HCT116 (cell line): ENCODE results near the gene CCBE1. TPM values are rescaled to one million over a fixed set of nuclear protein-coding genes. Genes with fewer than 3 reads are reported as not detected.

Source experiments
- ATAC-seq: fragments of 200-7000 bp; cut with Tn5 transposase; 2 replicates; pipeline ENCODE4 v1.9.1; 2020; ENCODE audit warnings: mild to moderate bottlenecking, moderate library complexity
- BruUV-seq: library from RNA; stranded (reverse); fragments of 400-500 nt; replicated peaks from 2 replicates; lab custom pipeline; 2021; lab: Mats Ljungman, UMichigan
- CTCF ChIA-PET: fragments of 300-600 bp; sonication (Branson Sonifier 250); formaldehyde crosslinking; loops from one replicate; lab custom pipeline; 2021; ENCODE audit warnings: antibody characterized with exemption; lab: Charles Lee
- POLR2A ChIA-PET: fragments of 300-600, 350-600 bp; sonication (Branson Sonifier 250); formaldehyde crosslinking; loops from one replicate; lab custom pipeline; 2021; ENCODE audit warnings: antibody characterized with exemption; lab: Charles Lee
- RAD21 ChIA-PET, 2 experiments: fragments of 300-600 bp; sonication (Branson Sonifier 250); formaldehyde crosslinking; loops; one replicate each; lab custom pipeline; 2023; ENCODE audit warnings: low total read pairs in 2 of 2; ENCODE audit not compliant: uncharacterized antibody in 2 of 2, unreplicated experiment in 2 of 2, low non-redundant PET in 1 of 2; lab: Charles Lee
- DNase-seq: peaks from one replicate; pipeline ENCODE4 v3.0.0-alpha.2; 2010; ENCODE audit warnings: low read depth, low spot score
- H2AFZ ChIP-seq: fragments of 200-600 bp; shearing (Covaris generic), sonication (generic); 2 replicates; pipeline ENCODE4 v1.6.1; 2017; ENCODE audit warnings: low read depth, mixed run types, mixed read lengths, antibody characterized with exemption, low read length; ENCODE audit not compliant: poor library complexity, severe bottlenecking
- H3K27ac ChIP-seq: 2 replicates; pipeline ENCODE4 v1.5.1; 2012; ENCODE audit warnings: low read depth, low read length
- H3K27me3 ChIP-seq: fragments of 200-600 bp; sonication (generic); 2 replicates; pipeline ENCODE4 v1.6.1; 2016; ENCODE audit warnings: mixed run types, low read length, mixed read lengths; ENCODE audit not compliant: insufficient read depth
- H3K36me3 ChIP-seq, 2 experiments: fragments of 200-500 bp in 1 of 2; fragments of 200-600 bp in 1 of 2; sonication (Bioruptor generic) in 1 of 2; sonication (generic) in 1 of 2; 2 replicates each; pipeline versions ENCODE4 v1.5.1 to v1.6.1; 2014 to 2016; ENCODE audit warnings: low read length in 2 of 2, inconsistent platforms in 1 of 2, mixed read lengths in 1 of 2, mixed run types in 1 of 2; ENCODE audit not compliant: insufficient read depth in 2 of 2, control insufficient read depth in 1 of 2
- H3K4me1 ChIP-seq, 2 experiments: fragments of 200-600 bp in 1 of 2; sonication (generic) in 1 of 2; 2 replicates each; pipeline versions ENCODE4 v1.5.1 to v1.6.1; 2012 to 2017; ENCODE audit warnings: low read length in 2 of 2, inconsistent platforms in 1 of 2, mild to moderate bottlenecking in 1 of 2, mixed read lengths in 1 of 2, mixed run types in 1 of 2, moderate library complexity in 1 of 2; ENCODE audit not compliant: insufficient read depth in 2 of 2, control insufficient read depth in 1 of 2
- H3K4me2 ChIP-seq: fragments of 200-600 bp; sonication (generic); 2 replicates; pipeline ENCODE4 v1.6.1; 2017; ENCODE audit warnings: mixed run types, low read length, mixed read lengths
- H3K4me3 ChIP-seq, 2 experiments: fragments of 200-600 bp in 1 of 2; sonication (generic) in 1 of 2; replicated peaks in 1 of 2; 2 replicates each; pipeline ENCODE4 v1.5.1; 2011 to 2016; ENCODE audit warnings: low read length in 2 of 2, control low read depth in 1 of 2, low read depth in 1 of 2, mild to moderate bottlenecking in 1 of 2, mixed read lengths in 1 of 2, mixed run types in 1 of 2
- H3K79me2 ChIP-seq: fragments of 200-600 bp; sonication (generic); 2 replicates; pipeline ENCODE4 v1.6.1; 2017; ENCODE audit warnings: mild to moderate bottlenecking, mixed run types, low read length, moderate library complexity, mixed read lengths; ENCODE audit not compliant: insufficient read depth
- H3K9ac ChIP-seq: fragments of 200-600 bp; sonication (generic); 2 replicates; pipeline ENCODE4 v1.6.1; 2016; ENCODE audit warnings: low read length, mixed read lengths
- H3K9me2 ChIP-seq: fragments of 200-600 bp; sonication (generic), shearing (Covaris generic); 2 replicates; pipeline ENCODE4 v1.6.1; 2017; ENCODE audit warnings: mixed run types, mild to moderate bottlenecking, moderate library complexity; ENCODE audit not compliant: insufficient read depth
- H3K9me3 ChIP-seq, 2 experiments: fragments of 200-500 bp in 1 of 2; fragments of 200-600 bp in 1 of 2; sonication (Bioruptor generic) in 1 of 2; sonication (generic) in 1 of 2; 2 replicates each; pipeline ENCODE4 v1.6.1; 2014 to 2017; ENCODE audit warnings: low read length in 2 of 2, mixed read lengths in 2 of 2, inconsistent platforms in 1 of 2, low read depth in 1 of 2, mild to moderate bottlenecking in 1 of 2, mixed run types in 1 of 2, moderate library complexity in 1 of 2; ENCODE audit not compliant: control insufficient read depth in 1 of 2, insufficient read depth in 1 of 2
- H4K20me1 ChIP-seq: fragments of 200-600 bp; sonication (generic), shearing (Covaris generic); 2 replicates; pipeline ENCODE4 v1.6.1; 2017; ENCODE audit warnings: mixed run types, mild to moderate bottlenecking, moderate library complexity; ENCODE audit not compliant: insufficient read depth
- CBX3 ChIP-seq: IDR thresholded peaks from 2 replicates; pipeline ENCODE4 v1.6.1; 2012; ENCODE audit warnings: low read depth
- ELF1 ChIP-seq: IDR thresholded peaks from 2 replicates; pipeline ENCODE4 v1.6.1; 2012; ENCODE audit warnings: low read depth, borderline replicate concordance
- EZH2 ChIP-seq: fragments of 200-600 bp; sonication (generic); IDR thresholded peaks from 2 replicates; pipeline ENCODE4 v1.6.1; 2017; ENCODE audit warnings: antibody characterized with exemption, mixed run types
- EZH2phosphoT487 ChIP-seq: fragments of 200-600 bp; IDR thresholded peaks from 2 replicates; pipeline ENCODE4 v1.6.1; 2018; ENCODE audit warnings: antibody characterized with exemption, borderline replicate concordance
- POLR2A ChIP-seq: IDR thresholded peaks from 2 replicates; pipeline ENCODE4 v1.7.0; 2011; ENCODE audit warnings: borderline replicate concordance; ENCODE audit not compliant: insufficient read depth, insufficient read length; ENCODE audit errors: extremely low read depth
- SIN3A ChIP-seq: IDR thresholded peaks from 2 replicates; pipeline ENCODE4 v1.6.1; 2012; ENCODE audit warnings: low read depth
- SP1 ChIP-seq: IDR thresholded peaks from 2 replicates; pipeline ENCODE4 v1.6.1; 2012; ENCODE audit warnings: low read depth
- TCF7L2 ChIP-seq: IDR thresholded peaks from 2 replicates; pipeline ENCODE4 v1.7.0; 2011; ENCODE audit warnings: borderline replicate concordance, inconsistent platforms; ENCODE audit not compliant: insufficient read depth, insufficient read length; ENCODE audit errors: extremely low read depth
- YY1 ChIP-seq: IDR thresholded peaks from 2 replicates; pipeline ENCODE4 v1.6.1; 2011; ENCODE audit warnings: low read length, low read depth, moderate library complexity, mild to moderate bottlenecking; ENCODE audit not compliant: insufficient replicate concordance; ENCODE audit errors: extremely low read depth
- intact Hi-C: fragments of 100-400 bp; cut with micrococcal nuclease; formaldehyde crosslinking; loops from 2 replicates; pipeline ENCODE4 v1.10.0; 2022
- total RNA-seq: library from RNA; stranded (reverse); gene quantifications from one replicate; pipeline ENCODE4 v1.2.1, GENCODE V29; 2021; ENCODE audit not compliant: unreplicated experiment
- TF ChIP-seq, protein P1 (sequence below): IDR thresholded peaks from 2 replicates; pipeline ENCODE4 v1.6.1; 2012; ENCODE audit warnings: low read depth
- TF ChIP-seq, protein P2 (sequence below), 3 experiments: fragments of 200-600 bp in 1 of 3; sonication (generic) in 1 of 3; IDR thresholded peaks in 2 of 3; conservative IDR thresholded peaks in 1 of 3; 2 replicates each; pipeline ENCODE4 v1.5.1; 2012 to 2017; ENCODE audit warnings: low read depth in 2 of 3, low read length in 2 of 3, antibody characterized with exemption in 1 of 3, borderline replicate concordance in 1 of 3, control low read depth in 1 of 3, mild to moderate bottlenecking in 1 of 3, mixed read lengths in 1 of 3, mixed run types in 1 of 3, moderate library complexity in 1 of 3; ENCODE audit not compliant: insufficient read depth in 1 of 3
- TF ChIP-seq, protein P3 (sequence below): IDR thresholded peaks from 2 replicates; pipeline ENCODE4 v1.6.1; 2012

CCBE1 gene
- total RNA-seq, 1 experiment from 2014 or later: 0.84 TPM

DNA sequence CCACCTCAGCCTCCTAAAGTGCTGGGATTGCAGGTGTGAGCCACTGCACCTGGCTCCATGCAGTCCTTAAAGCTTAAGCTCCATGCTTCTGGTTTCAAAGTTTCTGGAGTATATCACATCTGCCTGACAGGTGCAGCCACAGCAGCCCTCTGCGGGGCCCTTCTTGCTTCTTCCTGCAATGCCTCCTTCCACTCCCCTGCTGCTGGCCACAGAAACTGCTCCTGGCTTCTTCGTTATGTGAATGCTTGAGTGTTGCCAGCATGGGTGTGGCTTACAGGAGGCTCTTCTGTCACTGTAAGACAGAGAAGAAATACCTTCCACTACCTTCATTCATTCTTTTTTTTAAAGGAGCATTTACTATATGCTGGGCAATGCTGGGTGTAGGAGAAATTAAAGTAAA, 10.1 kb upstream of the CCBE1 start:
- ChIA-PET CTCF (interaction anchor here (0.9 kb wide), 1 partner anchor 10 kb away, joined by 3 read pairs; the partner anchor contains the start of gene CCBE1), RAD21 (interaction anchor here in 1 of 2 experiments (0.5 kb wide), 1 partner anchor 174 kb away, joined by 3 read pairs; no protein-coding TSS in a partner anchor)
- no TSS peak for BruUV-seq

More for the DNA sequence above, 10.1 kb upstream of the CCBE1 start:
- Histone ChIP-seq H3K27ac (no peak overlapping the region), H3K79me2 (no peaks in the 10 kb centered on the region), H3K9me3 (no peaks in the 10 kb centered on the region), H4K20me1 (no peaks in the 10 kb centered on the region), H2AFZ (no peak overlapping the region), H3K4me2 (no peak overlapping the region), H3K4me3 (no peak overlapping the region), H3K9me2 (no peaks in the 10 kb centered on the region), H3K9ac (no peak overlapping the region), H3K4me1 (no peaks in the 10 kb centered on the region), H3K27me3 (no peaks in the 10 kb centered on the region), H3K36me3 (no peaks in the 10 kb centered on the region)
- DNase-seq: no peak
- intact Hi-C loops: no loop called here
- no peak for ATAC-seq
- TF ChIP-seq ELF1 (no peak), YY1 (no peak), TCF7L2 (no peak), CBX3 (no peak), SIN3A (no peak), SP1 (no peak), EZH2phosphoT487 (no peak), POLR2A (no peak), EZH2 (no peak)
- TF ChIP-seq, protein P1, sequence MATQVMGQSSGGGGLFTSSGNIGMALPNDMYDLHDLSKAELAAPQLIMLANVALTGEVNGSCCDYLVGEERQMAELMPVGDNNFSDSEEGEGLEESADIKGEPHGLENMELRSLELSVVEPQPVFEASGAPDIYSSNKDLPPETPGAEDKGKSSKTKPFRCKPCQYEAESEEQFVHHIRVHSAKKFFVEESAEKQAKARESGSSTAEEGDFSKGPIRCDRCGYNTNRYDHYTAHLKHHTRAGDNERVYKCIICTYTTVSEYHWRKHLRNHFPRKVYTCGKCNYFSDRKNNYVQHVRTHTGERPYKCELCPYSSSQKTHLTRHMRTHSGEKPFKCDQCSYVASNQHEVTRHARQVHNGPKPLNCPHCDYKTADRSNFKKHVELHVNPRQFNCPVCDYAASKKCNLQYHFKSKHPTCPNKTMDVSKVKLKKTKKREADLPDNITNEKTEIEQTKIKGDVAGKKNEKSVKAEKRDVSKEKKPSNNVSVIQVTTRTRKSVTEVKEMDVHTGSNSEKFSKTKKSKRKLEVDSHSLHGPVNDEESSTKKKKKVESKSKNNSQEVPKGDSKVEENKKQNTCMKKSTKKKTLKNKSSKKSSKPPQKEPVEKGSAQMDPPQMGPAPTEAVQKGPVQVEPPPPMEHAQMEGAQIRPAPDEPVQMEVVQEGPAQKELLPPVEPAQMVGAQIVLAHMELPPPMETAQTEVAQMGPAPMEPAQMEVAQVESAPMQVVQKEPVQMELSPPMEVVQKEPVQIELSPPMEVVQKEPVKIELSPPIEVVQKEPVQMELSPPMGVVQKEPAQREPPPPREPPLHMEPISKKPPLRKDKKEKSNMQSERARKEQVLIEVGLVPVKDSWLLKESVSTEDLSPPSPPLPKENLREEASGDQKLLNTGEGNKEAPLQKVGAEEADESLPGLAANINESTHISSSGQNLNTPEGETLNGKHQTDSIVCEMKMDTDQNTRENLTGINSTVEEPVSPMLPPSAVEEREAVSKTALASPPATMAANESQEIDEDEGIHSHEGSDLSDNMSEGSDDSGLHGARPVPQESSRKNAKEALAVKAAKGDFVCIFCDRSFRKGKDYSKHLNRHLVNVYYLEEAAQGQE: no peak
- TF ChIP-seq, protein P2, sequence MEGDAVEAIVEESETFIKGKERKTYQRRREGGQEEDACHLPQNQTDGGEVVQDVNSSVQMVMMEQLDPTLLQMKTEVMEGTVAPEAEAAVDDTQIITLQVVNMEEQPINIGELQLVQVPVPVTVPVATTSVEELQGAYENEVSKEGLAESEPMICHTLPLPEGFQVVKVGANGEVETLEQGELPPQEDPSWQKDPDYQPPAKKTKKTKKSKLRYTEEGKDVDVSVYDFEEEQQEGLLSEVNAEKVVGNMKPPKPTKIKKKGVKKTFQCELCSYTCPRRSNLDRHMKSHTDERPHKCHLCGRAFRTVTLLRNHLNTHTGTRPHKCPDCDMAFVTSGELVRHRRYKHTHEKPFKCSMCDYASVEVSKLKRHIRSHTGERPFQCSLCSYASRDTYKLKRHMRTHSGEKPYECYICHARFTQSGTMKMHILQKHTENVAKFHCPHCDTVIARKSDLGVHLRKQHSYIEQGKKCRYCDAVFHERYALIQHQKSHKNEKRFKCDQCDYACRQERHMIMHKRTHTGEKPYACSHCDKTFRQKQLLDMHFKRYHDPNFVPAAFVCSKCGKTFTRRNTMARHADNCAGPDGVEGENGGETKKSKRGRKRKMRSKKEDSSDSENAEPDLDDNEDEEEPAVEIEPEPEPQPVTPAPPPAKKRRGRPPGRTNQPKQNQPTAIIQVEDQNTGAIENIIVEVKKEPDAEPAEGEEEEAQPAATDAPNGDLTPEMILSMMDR (IDR thresholded peaks at IDR 0.05 in 2 of 3, conservative IDR thresholded peaks at IDR 0.05 in 1 of 3; ENCODE audit: borderline replicate concordance in 1 of 3, insufficient read depth in 1 of 3, low read depth in 2 of 3, low read length in 2 of 3): no peak
- TF ChIP-seq, protein P3, sequence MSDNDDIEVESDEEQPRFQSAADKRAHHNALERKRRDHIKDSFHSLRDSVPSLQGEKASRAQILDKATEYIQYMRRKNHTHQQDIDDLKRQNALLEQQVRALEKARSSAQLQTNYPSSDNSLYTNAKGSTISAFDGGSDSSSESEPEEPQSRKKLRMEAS: no peak
- POLR2A ChIA-PET: no interaction called here
